VCaP (cell line): ENCODE measurements around the gene WHRN.

Experiments
- H3K27ac ChIP-seq: fragments of 450-650 bp; 2 replicates; pipeline ENCODE4 v1.5.1; 2017
- CTCF ChIP-seq: fragments of 450-650 bp; conservative IDR thresholded peaks from 2 replicates; pipeline ENCODE4 v1.5.1; 2017; ENCODE audit warnings: mild to moderate bottlenecking, moderate library complexity

WHRN gene

GRCh38 chr9:114427644-114428043 is 77.6 kb downstream of the WHRN start:
- H3K27ac ChIP-seq, result no peak overlapping the region
- TF ChIP-seq CTCF, result no peak

GRCh38 chr9:114426046-114426948 is 79.0 kb downstream of the WHRN start:
- no peak for TF ChIP-seq CTCF
- H3K27ac ChIP-seq, result no peak overlapping the region

- H3K27ac ChIP-seq, result no peak overlapping the region
- TF ChIP-seq CTCF, result no peak
These were observed 80.1 kb downstream of the WHRN start for GRCh38 chr9:114425126-114425525.

GRCh38 chr9:114424126-114424525 is 81.1 kb downstream of the WHRN start:
- H3K27ac ChIP-seq, result no peak overlapping the region
- TF ChIP-seq CTCF, result no peak

GRCh38 chr9:114423181-114423580 is 82.1 kb downstream of the WHRN start:
- no peak for TF ChIP-seq CTCF

GRCh38 chr9:114421147-114421546 is 84.1 kb downstream of the WHRN start:
- no peak for TF ChIP-seq CTCF
- H3K27ac ChIP-seq, result no peak overlapping the region

More at GRCh38 chr9:114423181-114423580, 82.1 kb downstream of the WHRN start:
- no peak overlapping the region for H3K27ac ChIP-seq

GRCh38 chr9:114419796-114420195 is 85.5 kb downstream of the WHRN start:
- no peak overlapping the region for H3K27ac ChIP-seq
- TF ChIP-seq CTCF, result no peak
